H1 (cell line): ENCODE data around the gene ATP6AP1. TPM values are rescaled to one million over a fixed set of nuclear protein-coding genes. Genes with fewer than 3 reads are reported as not detected.

Experiments
- CTCF ChIA-PET: fragments of 300-600 bp; sonication (Branson Sonifier 250); formaldehyde crosslinking; loops from one replicate; lab custom pipeline; 2021; ENCODE audit not compliant: partially characterized antibody; lab: Charles Lee
- POLR2A ChIA-PET: fragments of 300-600 bp; sonication (Branson Sonifier 250); formaldehyde crosslinking; loops from one replicate; lab custom pipeline; 2021; ENCODE audit warnings: inconsistent platforms; ENCODE audit not compliant: partially characterized antibody; lab: Charles Lee
- DNase-seq, 2 experiments: peaks; one replicate each; pipeline versions ENCODE4 v3.0.0 to v3.0.0-alpha.2; 2010 to 2022; ENCODE audit warnings: low spot score in 2 of 2, low read depth in 1 of 2, mixed read lengths in 1 of 2
- FAIRE-seq: peaks from 2 replicates; lab custom pipeline; 2011; peaks lifted over from hg19 to GRCh38; lab: Jason Lieb, UNC
- H2AFZ ChIP-seq: 2 replicates; pipeline ENCODE4 v1.8.1; 2012; ENCODE audit warnings: low read length, inconsistent platforms
- H2AK5ac ChIP-seq: 2 replicates; pipeline ENCODE4 v1.6.1; 2013; ENCODE audit warnings: low read depth, low read length
- H2BK120ac ChIP-seq: replicated peaks from 2 replicates; pipeline ENCODE3; 2013; ENCODE audit warnings: low read depth, low read length, inconsistent platforms
- H2BK12ac ChIP-seq: 2 replicates; pipeline ENCODE4 v1.6.1; 2013; ENCODE audit warnings: low read depth, low read length
- H2BK15ac ChIP-seq: 2 replicates; pipeline ENCODE4 v1.6.1; 2013; ENCODE audit warnings: low read length
- H2BK20ac ChIP-seq: 2 replicates; pipeline ENCODE4 v1.6.1; 2013; ENCODE audit warnings: low read length
- H2BK5ac ChIP-seq: 2 replicates; pipeline ENCODE4 v1.6.1; 2013; ENCODE audit warnings: low read depth, low read length
- H3K14ac ChIP-seq: 2 replicates; pipeline ENCODE4 v1.6.1; 2013; ENCODE audit warnings: inconsistent platforms; ENCODE audit not compliant: insufficient read length
- H3K18ac ChIP-seq: 2 replicates; pipeline ENCODE4 v1.6.1; 2013; ENCODE audit warnings: low read length; ENCODE audit errors: extremely low read depth
- H3K23ac ChIP-seq: 2 replicates; pipeline ENCODE4 v1.6.1; 2013; ENCODE audit warnings: inconsistent platforms; ENCODE audit not compliant: insufficient read length
- H3K23me2 ChIP-seq: 2 replicates; pipeline ENCODE4 v1.6.1; 2013; ENCODE audit warnings: low read depth, low read length
- H3K27ac ChIP-seq: 2 replicates; pipeline ENCODE4 v1.6.1; 2011; ENCODE audit warnings: low read depth, low read length, inconsistent platforms
- H3K27me3 ChIP-seq, 4 experiments: replicated peaks in 1 of 4; 1 replicate in 1 of 4; 2 replicates in 3 of 4; pipeline versions ENCODE4 v1.6.1 to v1.8.1; 2011 to 2013; ENCODE audit warnings: low read length in 3 of 4, mild to moderate bottlenecking in 3 of 4, inconsistent platforms in 2 of 4, mixed read lengths in 2 of 4, moderate library complexity in 1 of 4; ENCODE audit not compliant: control insufficient read depth in 3 of 4, insufficient read depth in 3 of 4; ENCODE audit errors: extremely low read depth in 1 of 4
- H3K36me3 ChIP-seq, 4 experiments: 2 replicates each; pipeline versions ENCODE4 v1.6.1 to v1.8.1; 2011 to 2013; ENCODE audit warnings: mild to moderate bottlenecking in 4 of 4, low read length in 3 of 4, moderate library complexity in 2 of 4, control low read depth in 1 of 4, inconsistent platforms in 1 of 4; ENCODE audit not compliant: insufficient read depth in 4 of 4, control insufficient read depth in 2 of 4
- H3K4ac ChIP-seq: replicated peaks from 2 replicates; pipeline ENCODE3; 2013; ENCODE audit warnings: low read length, low read depth, mixed read lengths, inconsistent platforms; ENCODE audit not compliant: insufficient read length
- H3K4me1 ChIP-seq, 4 experiments: replicated peaks in 1 of 4; 1 replicate in 1 of 4; 2 replicates in 3 of 4; pipeline versions ENCODE4 v1.6.1 to v1.8.1; 2011 to 2013; ENCODE audit warnings: low read length in 3 of 4, inconsistent platforms in 2 of 4, mixed read lengths in 1 of 4; ENCODE audit not compliant: insufficient read depth in 4 of 4, control insufficient read depth in 3 of 4
- H3K4me2 ChIP-seq, 2 experiments: 2 replicates each; pipeline versions ENCODE4 v1.6.1 to v1.8.1; 2011 to 2013; ENCODE audit warnings: low read depth in 2 of 2, low read length in 2 of 2, control low read depth in 1 of 2, inconsistent platforms in 1 of 2, mild to moderate bottlenecking in 1 of 2; ENCODE audit not compliant: insufficient read depth in 1 of 2
- H3K4me3 ChIP-seq, 4 experiments: fragments of 200-600, 300-600 bp in 1 of 4; sonication (generic), shearing (Covaris generic), sonication (Bioruptor Twin) in 1 of 4; 2 replicates each; pipeline versions ENCODE4 v1.5.1 to v1.8.1; 2011 to 2016; ENCODE audit warnings: low read length in 4 of 4, low read depth in 3 of 4, control low read depth in 2 of 4, inconsistent platforms in 2 of 4, mild to moderate bottlenecking in 2 of 4, mixed read lengths in 1 of 4, moderate library complexity in 1 of 4; ENCODE audit not compliant: insufficient read depth in 2 of 4; ENCODE audit errors: extremely low read depth in 1 of 4
- H3K56ac ChIP-seq: replicated peaks from 2 replicates; pipeline ENCODE3; 2013; ENCODE audit warnings: low read depth, mild to moderate bottlenecking, mixed read lengths, low read length, inconsistent platforms; ENCODE audit not compliant: insufficient read length
- H3K79me1 ChIP-seq: 2 replicates; pipeline ENCODE4 v1.6.1; 2013; ENCODE audit warnings: low read depth, low read length, control low read depth
- H3K79me2 ChIP-seq, 2 experiments: 2 replicates each; pipeline versions ENCODE4 v1.6.1 to v1.8.1; 2012 to 2013; ENCODE audit warnings: low read length in 2 of 2, mild to moderate bottlenecking in 2 of 2, inconsistent platforms in 1 of 2; ENCODE audit not compliant: insufficient read depth in 2 of 2, control insufficient read depth in 1 of 2
- H3K9ac ChIP-seq, 4 experiments: replicated peaks in 1 of 4; 1 replicate in 1 of 4; 2 replicates in 3 of 4; pipeline versions ENCODE4 v1.6.1 to v1.8.1; 2011 to 2013; ENCODE audit warnings: low read depth in 3 of 4, low read length in 3 of 4, control low read depth in 2 of 4, mild to moderate bottlenecking in 2 of 4, moderate library complexity in 2 of 4, inconsistent platforms in 1 of 4; ENCODE audit errors: extremely low read depth in 1 of 4
- H3K9me3 ChIP-seq, 2 experiments: 2 replicates each; pipeline versions ENCODE4 v1.6.1 to v1.8.1; 2012 to 2013; ENCODE audit warnings: mild to moderate bottlenecking in 2 of 2, moderate library complexity in 2 of 2, control low read depth in 1 of 2, inconsistent platforms in 1 of 2, low read depth in 1 of 2, low read length in 1 of 2, mixed read lengths in 1 of 2; ENCODE audit not compliant: insufficient read depth in 2 of 2
- H4K20me1 ChIP-seq, 2 experiments: replicated peaks in 1 of 2; 2 replicates each; pipeline versions ENCODE3 to v1.8.1; 2011 to 2013; ENCODE audit warnings: inconsistent platforms in 2 of 2, low read length in 2 of 2, mild to moderate bottlenecking in 1 of 2; ENCODE audit not compliant: insufficient read depth in 2 of 2, control insufficient read depth in 1 of 2
- H4K5ac ChIP-seq: 2 replicates; pipeline ENCODE4 v1.6.1; 2013; ENCODE audit warnings: low read length, low read depth, mixed read lengths, inconsistent platforms; ENCODE audit not compliant: insufficient read length
- H4K8ac ChIP-seq: 2 replicates; pipeline ENCODE4 v1.8.0; 2013; ENCODE audit warnings: mild to moderate bottlenecking, moderate library complexity, low read length, inconsistent platforms; ENCODE audit not compliant: insufficient read depth; ENCODE audit errors: extremely low read depth
- H4K91ac ChIP-seq: replicated peaks from 2 replicates; pipeline ENCODE3; 2013; ENCODE audit warnings: low read length, mixed read lengths, inconsistent platforms; ENCODE audit not compliant: insufficient read length
- FOSL1 ChIP-seq: IDR thresholded peaks from 2 replicates; pipeline ENCODE4 v1.6.1; 2011; ENCODE audit warnings: mild to moderate bottlenecking, low read depth, low read length, moderate library complexity; ENCODE audit not compliant: insufficient read depth
- JUN ChIP-seq: IDR thresholded peaks from 2 replicates; pipeline ENCODE4 v1.6.1; 2011; ENCODE audit warnings: low read depth, mild to moderate bottlenecking, improper control_type of control experiment, low read length
- WGBS, 2 experiments: shearing (Covaris generic) in 1 of 2; methylation state at CpG; one replicate each; pipeline versions ENCODE4 v1.1.6 to v1.1.7; 2013 to 2015; ENCODE audit warnings: low lambda C conversion rate in 2 of 2, mixed read lengths in 2 of 2, inconsistent platforms in 1 of 2, low coverage in 1 of 2, missing lambda C conversion rate in 1 of 2; ENCODE audit not compliant: insufficient replicate concordance in 2 of 2, insufficient coverage in 1 of 2, insufficient read length in 1 of 2; ENCODE audit errors: extremely low coverage in 1 of 2, missing lambda C conversion rate in 1 of 2; 5-methylcytosine and 5-hydroxymethylcytosine counted together
- polyA plus RNA-seq, 7 experiments: library from polyadenylated mRNA; depleted of rRNA in 3 of 7; stranded (reverse) in 5 of 7; unstranded in 2 of 7; fragments of >200 nt in 5 of 7; fragments of 200-250 nt in 2 of 7; gene quantifications; 1 replicate in 5 of 7; 2 replicates in 1 of 7; 4 replicates in 1 of 7; pipeline versions ENCODE4 v1.2.1 to v1.2.3, GENCODE V29; 2011 to 2013; ENCODE audit warnings: missing spikeins in 2 of 7, mixed read lengths in 2 of 7
- total RNA-seq: library from RNA; stranded (reverse); fragmentation: NEBNext Ultra II Directional; extraction: Animal tissue kit (Norgen Biotek cat#: 25700); gene quantifications from 2 replicates; pipeline ENCODE4 v1.2.1, GENCODE V29; 2021

The ATP6AP1 gene
- total and polyA plus RNA-seq, 2 of the 8 experiments (the other 6 are each of a cell fraction or from before 2014, with no cell fraction given): 44.6 to 80.8 TPM

DNA sequence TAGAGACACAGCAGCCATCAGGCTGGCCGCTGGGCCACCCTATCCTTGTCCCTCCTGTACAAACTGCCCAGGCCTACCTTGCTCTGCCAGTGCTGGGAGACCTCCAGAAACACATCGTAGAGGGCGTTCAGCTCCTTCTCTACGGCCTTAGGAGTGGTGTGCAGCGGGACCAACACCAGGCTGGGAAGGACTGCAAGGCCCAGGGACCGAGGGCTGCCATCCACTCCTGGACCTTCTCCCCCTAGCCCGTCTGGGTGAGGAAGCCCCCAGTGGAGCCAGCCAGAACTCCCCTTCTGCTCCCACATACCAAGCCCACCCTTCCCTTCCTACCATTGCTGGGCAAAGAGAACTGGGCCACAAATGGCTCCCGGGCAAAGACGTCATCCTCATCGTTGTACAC, 25.3 kb upstream of the ATP6AP1 start:
- POLR2A ChIA-PET: interaction anchor here (1.6 to 8.4 kb wide), 7 partner anchors 6 to 55 kb away, joined by 3 to 124 read pairs (median 80); partner anchors contain the start of genes DNASE1L1, EMD, FLNA and PLXNA3

More for the DNA sequence above, 25.3 kb upstream of the ATP6AP1 start:
- H4K91ac ChIP-seq: no peak overlapping the region
- no peak overlapping the region for H3K27ac ChIP-seq
- no peaks in the 10 kb centered on the region for H3K79me1 ChIP-seq
- no peak overlapping the region for H3K14ac ChIP-seq
- H3K9ac ChIP-seq: no peak overlapping the region
- H3K4me1 ChIP-seq: peaks cover 0 to 6% (median 0%) of the 10 kb centered on the region in 4 experiments; a peak in 2 of 7 replicates
- H2AFZ ChIP-seq: no peak overlapping the region
- no peak overlapping the region for H2BK15ac ChIP-seq
- H3K79me2 ChIP-seq: peaks cover 0 to 14% of the 10 kb centered on the region in 2 experiments; a peak in 2 of 4 replicates
- H4K20me1 ChIP-seq: peaks cover 3 to 4% of the 10 kb centered on the region in 2 experiments
- H3K56ac ChIP-seq: no peak overlapping the region
- no peaks in the 10 kb centered on the region for H3K27me3 ChIP-seq
- CTCF ChIA-PET: interaction anchor here (0.6 kb wide), 1 partner anchor 134 kb away, joined by 3 read pairs; no protein-coding TSS in a partner anchor
- H3K9me3 ChIP-seq: no peaks in the 10 kb centered on the region
- no peak overlapping the region for H2BK5ac ChIP-seq
- no peak overlapping the region for H2BK20ac ChIP-seq
- H2BK12ac ChIP-seq: no peak overlapping the region
- no peak overlapping the region for H2AK5ac ChIP-seq
- H3K4me3 ChIP-seq: no peak overlapping the region
- no peak overlapping the region for H3K4me2 ChIP-seq
- H4K8ac ChIP-seq: no peak overlapping the region
- no peak for DNase-seq
- peaks cover 6% of the 10 kb centered on the region; the same call in 1 of the 2 replicates for H3K23me2 ChIP-seq
- no peak overlapping the region for H4K5ac ChIP-seq
- no peak overlapping the region for H3K4ac ChIP-seq
- FAIRE-seq: no peak
- peaks cover 13 to 25% (median 19%) of the 10 kb centered on the region in 4 experiments for H3K36me3 ChIP-seq
- no peak overlapping the region for H3K23ac ChIP-seq
- no peak overlapping the region for H2BK120ac ChIP-seq
- no peak overlapping the region for H3K18ac ChIP-seq
- WGBS, 2 experiments: 95% methylated on average over 9 of the region's 10 CpGs; no CpG with 5 or more reads in 1 of the 2 experiments
- TF ChIP-seq JUN (no peak), FOSL1 (no peak)
